Astrocyte (in vitro differentiated cells and primary cell): ENCODE measurements around the gene RABEP1. TPM values are rescaled to one million over a fixed set of nuclear protein-coding genes. Genes with fewer than 3 reads are reported as not detected.

ENCODE experiments used
- DNase-seq: peaks from one replicate; pipeline ENCODE4 v3.0.0-alpha.2; 2010; ENCODE audit warnings: low read depth
- FAIRE-seq: peaks from 2 replicates; lab custom pipeline; 2011; peaks lifted over from hg19 to GRCh38; lab: Jason Lieb, UNC
- H2AFZ ChIP-seq: 2 replicates; pipeline ENCODE4 v1.6.0; 2012; ENCODE audit warnings: low read depth, low read length, inconsistent platforms
- H3K27ac ChIP-seq: 2 replicates; pipeline ENCODE4 v1.5.1; 2011; ENCODE audit warnings: low read depth, low read length, inconsistent platforms
- H3K27me3 ChIP-seq: 2 replicates; pipeline ENCODE4 v1.6.0; 2011; ENCODE audit warnings: low read length, inconsistent platforms; ENCODE audit not compliant: insufficient read depth
- H3K36me3 ChIP-seq: 2 replicates; pipeline ENCODE4 v1.5.1; 2011; ENCODE audit warnings: low read length, inconsistent platforms; ENCODE audit not compliant: insufficient read depth
- H3K4me1 ChIP-seq: 2 replicates; pipeline ENCODE4 v1.5.1; 2011; ENCODE audit warnings: low read length, inconsistent platforms; ENCODE audit not compliant: insufficient read depth
- H3K4me2 ChIP-seq: 2 replicates; pipeline ENCODE4 v1.6.0; 2012; ENCODE audit warnings: low read length, inconsistent platforms
- H3K4me3 ChIP-seq: 2 replicates; pipeline ENCODE4 v1.5.1; 2011; ENCODE audit warnings: low read depth, mild to moderate bottlenecking, low read length, inconsistent platforms; ENCODE audit not compliant: insufficient read depth
- H3K79me2 ChIP-seq: 2 replicates; pipeline ENCODE4 v1.6.0; 2012; ENCODE audit warnings: mild to moderate bottlenecking, low read length, inconsistent platforms; ENCODE audit not compliant: insufficient read depth
- H3K9ac ChIP-seq: 2 replicates; pipeline ENCODE4 v1.6.0; 2012; ENCODE audit warnings: mild to moderate bottlenecking, low read length, inconsistent platforms
- H3K9me3 ChIP-seq: 2 replicates; pipeline ENCODE4 v1.5.1; 2012; ENCODE audit warnings: low read depth, mild to moderate bottlenecking, low read length, inconsistent platforms; ENCODE audit not compliant: insufficient read depth
- H4K20me1 ChIP-seq: 2 replicates; pipeline ENCODE4 v1.6.0; 2012; ENCODE audit warnings: low read length, inconsistent platforms; ENCODE audit not compliant: insufficient read depth
- H3K27ac Mint-ChIP-seq: one replicate; pipeline ENCODE4 v1.8.0; 2021; ENCODE audit warnings: mild to moderate bottlenecking, mixed read lengths; ENCODE audit not compliant: unreplicated experiment
- H3K27me3 Mint-ChIP-seq: one replicate; pipeline ENCODE4 v1.8.0; 2021; ENCODE audit warnings: low read depth, mixed read lengths; ENCODE audit not compliant: unreplicated experiment
- H3K36me3 Mint-ChIP-seq: one replicate; pipeline ENCODE4 v1.8.0; 2021; ENCODE audit warnings: low read depth, mixed read lengths; ENCODE audit not compliant: unreplicated experiment
- H3K4me1 Mint-ChIP-seq: one replicate; pipeline ENCODE4 v1.8.0; 2021; ENCODE audit warnings: low read depth, mixed read lengths; ENCODE audit not compliant: unreplicated experiment
- H3K4me3 Mint-ChIP-seq: one replicate; pipeline ENCODE4 v1.8.0; 2021; ENCODE audit warnings: mild to moderate bottlenecking, moderate library complexity, mixed read lengths; ENCODE audit not compliant: unreplicated experiment
- H3K9me3 Mint-ChIP-seq: one replicate; pipeline ENCODE4 v1.8.0; 2021; ENCODE audit warnings: mild to moderate bottlenecking, mixed read lengths; ENCODE audit not compliant: unreplicated experiment
- CTCF ChIP-seq: IDR thresholded peaks from 2 replicates; pipeline ENCODE4 v1.5.1; 2011; ENCODE audit warnings: low read depth, mild to moderate bottlenecking, inconsistent platforms, low read length, moderate library complexity; ENCODE audit not compliant: insufficient read depth
- EZH2 ChIP-seq: IDR thresholded peaks from 2 replicates; pipeline ENCODE4 v1.6.1; 2012; ENCODE audit warnings: mild to moderate bottlenecking, low read length, inconsistent platforms; ENCODE audit not compliant: insufficient read depth
- total RNA-seq: library from RNA; stranded (reverse); gene quantifications from 2 replicates; pipeline ENCODE4 v1.2.1, GENCODE V29; 2021

Gene RABEP1
- total RNA-seq, 1 donor from 2014 or later, result 49.0 TPM

- no peak overlapping the region for H3K4me3 ChIP-seq
- H3K4me2 ChIP-seq, result no peak overlapping the region
- H4K20me1 ChIP-seq, result no peaks in the 10 kb centered on the region
- no peaks in the 10 kb centered on the region for H3K79me2 ChIP-seq
- H2AFZ ChIP-seq, result no peak overlapping the region
- H3K4me3 Mint-ChIP-seq, result no peak overlapping the region
- H3K27ac Mint-ChIP-seq, result no peak overlapping the region
- no peaks in the 10 kb centered on the region for H3K4me1 ChIP-seq
- H3K36me3 ChIP-seq, result no peaks in the 10 kb centered on the region
- H3K27me3 Mint-ChIP-seq, result peaks cover 1% of the 10 kb centered on the region
- H3K9me3 ChIP-seq, result no peaks in the 10 kb centered on the region
- no peaks in the 10 kb centered on the region for H3K27me3 ChIP-seq
- H3K4me1 Mint-ChIP-seq, result peaks cover 4% of the 10 kb centered on the region
- H3K36me3 Mint-ChIP-seq, result no peaks in the 10 kb centered on the region
- no peak for TF ChIP-seq CTCF
- no peak overlapping the region for H3K27ac ChIP-seq
- H3K9me3 Mint-ChIP-seq, result no peaks in the 10 kb centered on the region
- DNase-seq, result no peak
- no peak overlapping the region for H3K9ac ChIP-seq
- no peak for FAIRE-seq
Measured at GRCh38 chr17:5262416-5262991, 19.6 kb upstream of the RABEP1 start.

DNA sequence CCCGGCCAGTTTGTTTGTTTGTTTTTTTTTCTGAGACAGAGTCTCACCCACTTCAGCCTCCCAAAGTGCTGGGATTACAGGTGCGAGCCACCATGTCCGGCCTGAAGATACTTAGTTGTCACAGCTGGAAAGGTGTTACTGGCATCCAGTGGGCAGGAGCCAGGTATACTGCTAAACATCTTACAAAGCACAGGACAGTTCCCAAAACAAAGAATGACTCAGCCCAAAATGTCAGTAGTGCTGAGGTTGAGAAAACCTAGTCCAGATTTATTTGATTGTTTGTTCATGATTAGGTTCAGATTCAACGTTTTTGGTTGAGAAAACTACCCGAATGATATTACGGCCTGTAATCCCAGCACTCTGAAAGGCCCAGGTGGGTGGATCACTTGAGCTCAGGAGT lies 18.6 kb upstream of the RABEP1 start:
- H3K27me3 ChIP-seq, result no peaks in the 10 kb centered on the region
- H3K9me3 ChIP-seq, result no peaks in the 10 kb centered on the region
- no peak overlapping the region for H3K9ac ChIP-seq
- H3K4me2 ChIP-seq, result no peak overlapping the region
- no peak for DNase-seq
- no peak overlapping the region for H3K4me3 ChIP-seq
- FAIRE-seq, result no peak
- H3K27ac ChIP-seq, result no peak overlapping the region
- no peaks in the 10 kb centered on the region for H3K36me3 Mint-ChIP-seq
- peaks cover 4% of the 10 kb centered on the region for H3K4me1 Mint-ChIP-seq
- no peak overlapping the region for H3K4me3 Mint-ChIP-seq
- H3K27ac Mint-ChIP-seq, result no peak overlapping the region
- no peaks in the 10 kb centered on the region for H3K27me3 Mint-ChIP-seq
- no peaks in the 10 kb centered on the region for H3K4me1 ChIP-seq
- no peaks in the 10 kb centered on the region for H4K20me1 ChIP-seq
- TF ChIP-seq EZH2 (no peak), CTCF (no peak)
- no peaks in the 10 kb centered on the region for H3K36me3 ChIP-seq
- peaks cover 3% of the 10 kb centered on the region for H3K9me3 Mint-ChIP-seq
- H3K79me2 ChIP-seq, result no peaks in the 10 kb centered on the region
- no peak overlapping the region for H2AFZ ChIP-seq

- H3K36me3 Mint-ChIP-seq, result no peaks in the 10 kb centered on the region
- peaks cover 3% of the 10 kb centered on the region for H3K9me3 Mint-ChIP-seq
- DNase-seq (no peak), FAIRE-seq (no peak)
- no peak overlapping the region for H3K4me3 ChIP-seq
- H3K4me2 ChIP-seq, result no peak overlapping the region
- no peaks in the 10 kb centered on the region for H4K20me1 ChIP-seq
- TF ChIP-seq EZH2, result no peak
- no peak for TF ChIP-seq CTCF
- H3K27me3 ChIP-seq, result no peaks in the 10 kb centered on the region
- H3K27ac ChIP-seq, result no peak overlapping the region
- no peaks in the 10 kb centered on the region for H3K36me3 ChIP-seq
- H3K27me3 Mint-ChIP-seq, result no peaks in the 10 kb centered on the region
- no peak overlapping the region for H2AFZ ChIP-seq
- H3K27ac Mint-ChIP-seq, result no peak overlapping the region
- H3K9ac ChIP-seq, result no peak overlapping the region
- H3K4me1 Mint-ChIP-seq, result peaks cover 4% of the 10 kb centered on the region
- H3K79me2 ChIP-seq, result no peaks in the 10 kb centered on the region
- no peaks in the 10 kb centered on the region for H3K4me1 ChIP-seq
- H3K4me3 Mint-ChIP-seq, result no peak overlapping the region
- no peaks in the 10 kb centered on the region for H3K9me3 ChIP-seq
Measured at GRCh38 chr17:5264893-5265292, 17.2 kb upstream of the RABEP1 start.
